Superior temporal gyrus (tissue), 1 donor: ENCODE results near the gene THEMIS.
A peak's percentile ranks its signal among the peaks of the same experiment; 100 is the strongest.
"Not testable (repeated sequence)": the region's sequence is repeated elsewhere in the genome, so short reads cannot be mapped to it uniquely, and the experiment has no call there.

ENCODE experiments used
- DNase-seq: peaks from one replicate; pipeline ENCODE4 v3.0.0-alpha.2; 2016; ENCODE audit errors: extremely low spot score

Gene THEMIS

DNA sequence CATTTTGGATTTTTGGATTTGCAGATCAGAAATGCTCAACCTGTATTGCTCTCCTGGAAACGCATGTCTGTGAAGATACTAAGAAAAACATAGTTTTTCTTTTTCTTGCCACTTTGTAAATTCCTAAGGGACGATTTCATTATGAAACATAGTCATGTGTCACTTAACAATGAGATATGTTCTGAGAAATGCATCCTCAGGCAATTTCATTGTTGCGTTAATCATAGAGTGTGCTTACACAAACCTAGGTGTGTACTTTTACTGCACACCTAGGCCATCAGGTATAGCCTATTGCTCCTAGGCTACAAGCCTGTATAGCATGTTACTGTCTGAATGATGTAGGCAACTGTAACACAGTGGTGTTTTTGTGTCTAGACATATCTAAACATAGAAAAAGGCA lies 13.4 kb upstream of the THEMIS start:
- no peak for DNase-seq

GRCh38 chr6:127912914-127913313 lies 12.1 kb upstream of the THEMIS start:
- no peak for DNase-seq

GRCh38 chr6:127907960-127908640 lies 7.2 kb upstream of the THEMIS start:
- DNase-seq, result no peak

DNA sequence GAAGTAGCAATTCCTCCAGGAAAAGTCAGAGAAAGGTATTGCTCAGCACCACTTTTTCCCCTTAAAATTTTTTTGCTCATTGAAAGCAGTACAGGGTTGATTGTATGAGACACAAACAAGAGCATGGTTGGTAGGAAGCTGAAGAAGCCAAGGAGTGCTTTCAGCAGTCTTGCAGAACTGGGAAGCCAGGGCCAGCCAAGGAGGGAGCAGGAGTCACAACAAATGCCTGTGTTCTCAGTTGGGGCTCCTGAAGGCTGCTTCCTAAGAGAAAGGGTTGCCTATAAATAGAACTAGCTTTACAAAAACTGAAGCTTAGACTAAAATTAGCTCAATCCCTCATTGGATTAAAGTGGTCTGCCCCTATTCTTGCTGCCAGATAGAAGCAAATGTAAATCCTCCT lies 3.3 kb upstream of the THEMIS start:
- no peak for DNase-seq

GRCh38 chr6:127902933-127903332 lies 2.1 kb upstream of the THEMIS start:
- DNase-seq, result no peak

DNA sequence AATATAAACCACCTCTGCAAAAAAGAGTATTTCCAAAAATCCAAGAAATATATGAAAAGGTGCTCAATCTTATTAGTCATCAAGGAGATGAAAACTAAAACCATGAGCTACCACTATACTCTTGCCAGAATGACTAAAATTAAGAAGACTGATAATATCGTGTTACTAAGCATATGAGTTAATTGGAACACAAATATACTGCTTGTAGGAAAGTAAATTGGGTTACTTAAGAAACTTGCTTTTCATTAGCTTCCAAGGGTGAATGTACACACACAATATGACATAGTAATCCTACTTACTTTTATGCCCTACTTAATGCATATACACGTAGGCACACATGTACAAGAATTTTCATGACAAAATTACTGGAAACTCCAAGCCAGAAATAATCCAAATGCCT lies 3.4 kb downstream of the THEMIS start:
- DNase-seq, result no peak

DNA sequence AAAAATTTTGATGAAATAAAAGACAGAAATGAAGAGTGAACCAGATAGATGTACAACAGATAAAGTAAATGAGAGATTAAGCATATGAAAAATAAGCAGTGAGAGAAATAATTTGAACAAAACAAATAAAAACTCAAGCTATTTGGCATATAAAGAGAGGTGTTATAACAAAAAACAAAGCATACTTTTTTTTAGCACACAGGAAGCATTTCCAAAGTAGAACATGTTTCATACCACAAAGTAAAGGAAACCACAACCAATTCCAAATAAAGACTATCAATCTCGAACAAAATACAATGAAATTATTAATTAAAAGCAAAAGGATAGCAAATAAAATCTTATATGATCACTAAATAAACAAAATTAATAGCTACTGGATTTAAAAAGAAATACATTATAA lies 6.8 kb downstream of the THEMIS start:
- no peak for DNase-seq

- no peak for DNase-seq
These were observed 7.3 kb downstream of the THEMIS start for GRCh38 chr6:127893541-127893940.

DNA sequence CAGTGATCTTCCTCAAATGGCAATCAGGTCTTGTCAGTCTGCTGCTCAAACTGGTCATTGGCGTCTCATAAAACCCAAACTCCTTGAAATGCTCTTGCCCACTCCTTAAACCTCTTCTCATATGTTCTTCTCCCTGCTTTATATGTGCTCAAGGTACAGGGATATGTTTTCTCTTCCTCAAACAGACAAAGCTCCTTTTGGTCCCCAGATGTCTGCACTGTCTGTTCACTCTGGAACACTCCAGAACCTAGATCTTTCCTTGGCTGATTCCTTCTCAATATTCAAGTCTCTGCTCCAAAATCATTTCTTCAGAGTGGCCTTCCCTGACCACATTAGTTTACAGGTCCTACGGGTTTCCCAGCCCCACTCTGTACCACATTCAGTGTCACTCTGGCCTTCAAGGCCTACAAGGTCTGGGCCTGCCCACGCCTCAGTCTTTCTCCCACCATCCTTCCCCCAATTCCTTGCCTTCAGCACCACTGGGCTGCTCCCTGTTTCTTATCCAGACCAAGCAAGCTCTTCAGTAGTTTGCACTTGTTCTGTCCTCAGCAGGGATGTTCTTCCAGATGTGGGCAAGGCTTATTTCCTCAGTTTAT lies 9.0 kb downstream of the THEMIS start:
- DNase-seq, result no peak

GRCh38 chr6:127886603-127887002 lies 14.3 kb downstream of the THEMIS start:
- no peak for DNase-seq

GRCh38 chr6:127884134-127884533 lies 16.7 kb downstream of the THEMIS start:
- DNase-seq, result no peak

GRCh38 chr6:127881949-127882348 lies 18.9 kb downstream of the THEMIS start:
- not testable (repeated sequence) for DNase-seq

DNA sequence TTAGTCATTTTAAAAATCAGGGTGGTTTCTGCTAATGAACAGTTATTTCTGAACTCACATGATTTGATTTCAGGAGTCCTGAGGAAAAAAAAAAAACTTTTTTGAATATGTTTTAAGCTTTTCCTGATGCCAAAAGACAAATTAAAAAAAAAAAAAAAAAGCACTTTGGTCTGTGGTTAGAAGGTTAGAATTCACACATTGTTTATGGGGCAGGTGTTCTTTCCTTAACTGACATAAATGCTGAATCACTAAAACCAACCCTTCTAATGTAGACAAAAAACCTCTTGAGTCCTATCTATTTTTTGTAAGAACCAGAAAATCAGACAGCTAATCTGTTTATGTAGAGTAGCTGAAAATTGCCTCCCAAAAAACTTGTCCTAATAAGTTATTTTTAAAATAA lies 20.4 kb downstream of the THEMIS start:
- DNase-seq, result no peak

DNA sequence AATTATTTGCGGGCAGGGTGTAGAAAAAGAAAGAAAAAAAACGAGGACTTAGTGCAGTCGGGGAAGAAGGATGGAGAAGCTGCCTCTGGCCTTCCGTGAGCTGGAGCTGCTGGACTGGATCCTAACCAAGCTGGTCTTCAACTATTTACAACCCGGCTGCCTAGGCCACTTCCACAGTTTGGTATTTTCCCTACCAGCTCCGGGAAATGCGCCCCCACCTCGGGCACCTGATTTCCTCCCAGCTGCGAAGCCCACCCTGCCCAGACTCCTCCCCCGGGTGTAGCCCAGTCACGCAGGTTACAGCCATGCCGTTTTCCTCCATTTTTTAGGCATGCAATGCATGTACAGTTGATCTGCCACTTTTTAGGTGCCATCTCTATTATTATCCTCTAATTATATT lies 21.2 kb downstream of the THEMIS start:
- DNase-seq, result no peak

DNA sequence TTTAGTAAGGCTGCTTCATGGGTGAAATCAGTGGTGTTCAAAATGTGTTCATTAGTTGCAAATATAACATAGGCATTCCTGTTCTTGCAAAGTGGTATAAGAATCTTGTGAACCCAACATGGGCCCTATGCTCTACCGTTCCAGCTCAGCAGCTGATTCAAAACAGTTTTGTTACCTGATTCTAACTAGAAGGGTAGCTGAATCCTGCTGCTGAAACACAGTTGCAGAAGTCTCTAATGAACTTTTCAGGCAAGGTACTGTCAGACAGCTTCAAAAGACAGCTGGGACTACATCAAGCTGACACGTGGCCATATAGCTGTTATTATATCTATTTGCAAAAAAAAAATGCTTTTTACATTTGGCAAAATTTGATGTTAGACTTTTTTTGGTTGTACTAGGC lies 22.7 kb downstream of the THEMIS start:
- no peak for DNase-seq

- no peak for DNase-seq
These were observed 23.6 kb downstream of the THEMIS start for GRCh38 chr6:127877231-127877630.

DNA sequence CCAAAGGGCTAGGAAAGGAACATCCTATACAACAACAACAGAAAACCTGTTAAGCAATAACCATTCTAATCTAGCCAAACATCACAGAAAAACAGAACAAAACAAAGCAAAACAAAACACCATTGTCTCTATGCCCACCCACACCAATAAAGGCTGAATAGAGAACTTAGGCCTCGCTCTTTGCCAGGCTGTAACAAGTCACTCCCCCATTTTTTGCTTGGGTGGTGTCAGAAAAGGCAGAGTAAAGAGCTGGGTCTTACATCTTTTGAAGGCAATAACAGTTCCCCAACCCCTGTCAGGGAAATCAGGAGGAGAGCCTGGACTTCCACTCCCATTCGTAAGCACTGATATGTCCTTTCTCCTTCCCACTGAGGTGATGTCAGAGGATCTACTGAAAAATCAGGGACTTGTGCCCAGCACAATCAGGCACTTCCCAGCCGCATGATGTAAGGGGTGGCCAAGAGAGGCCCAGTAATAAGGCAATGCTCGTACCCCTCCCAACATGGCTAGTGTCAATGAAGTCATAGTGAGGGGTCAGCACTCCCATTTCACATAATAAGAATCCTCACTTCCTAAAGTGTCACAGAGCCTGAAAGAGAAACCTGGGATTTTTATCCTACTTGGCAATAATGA lies 31.0 kb downstream of the THEMIS start:
- DNase-seq, result peak; percentile 92

GRCh38 chr6:127869183-127869582 lies 31.7 kb downstream of the THEMIS start:
- DNase-seq, result no peak

DNA sequence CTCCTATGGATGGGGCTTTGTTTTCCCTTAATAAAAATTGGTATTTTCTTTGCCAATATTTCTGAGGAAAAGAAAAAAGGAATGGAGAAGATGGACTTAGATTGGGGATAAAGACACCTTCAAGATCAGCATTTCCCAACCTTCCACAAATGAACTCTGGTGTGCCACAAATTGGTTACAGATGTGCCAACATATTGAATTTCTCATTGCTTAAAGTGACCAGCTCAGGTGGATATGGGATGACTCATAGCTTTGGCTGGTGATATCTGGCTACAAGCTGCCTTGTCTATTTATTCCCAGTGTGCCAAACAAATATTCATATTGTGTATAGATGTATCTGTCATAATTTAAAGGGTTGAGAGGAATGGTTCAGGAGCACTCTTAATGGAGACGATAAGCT lies 32.5 kb downstream of the THEMIS start:
- DNase-seq, result peak; percentile 30

DNA sequence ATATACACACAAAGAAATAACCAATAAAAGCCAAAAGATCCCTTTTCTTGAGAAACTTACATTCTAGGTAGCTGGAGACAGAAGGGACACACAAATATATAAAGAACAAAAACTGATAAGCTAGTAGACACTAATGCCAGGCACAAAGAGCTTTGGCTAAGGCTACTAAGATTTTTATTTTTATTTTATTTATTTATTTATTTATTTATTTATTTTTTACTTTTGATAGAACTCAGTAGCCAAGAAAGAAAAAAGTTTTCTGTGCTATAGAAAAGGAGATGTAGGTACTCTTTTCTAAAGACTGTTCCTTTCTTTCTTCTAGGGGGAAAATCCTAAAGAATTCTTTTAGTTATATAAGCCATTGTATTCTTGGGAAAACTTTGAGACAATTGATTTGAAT lies 34.1 kb downstream of the THEMIS start:
- no peak for DNase-seq

GRCh38 chr6:127865108-127865507 lies 35.8 kb downstream of the THEMIS start:
- peak; percentile 15 for DNase-seq

DNA sequence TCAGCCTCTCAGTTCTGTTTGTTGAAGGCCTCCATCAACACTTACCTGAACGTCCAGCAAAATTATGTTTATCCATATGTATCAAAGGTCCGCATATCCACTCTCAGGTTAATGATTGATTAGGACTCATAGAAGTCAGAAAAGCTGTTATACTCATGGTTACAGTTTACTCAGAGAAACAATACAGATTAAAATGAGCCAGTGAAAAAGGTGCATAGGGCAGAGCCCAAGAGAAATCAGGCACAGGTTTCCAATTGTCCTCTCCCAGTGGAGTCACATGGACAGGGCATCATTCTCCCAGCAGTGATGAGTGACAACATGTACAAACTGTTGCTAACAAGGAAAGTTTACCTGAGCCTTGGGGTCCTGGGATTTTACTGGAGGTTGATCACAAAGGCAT lies 36.2 kb downstream of the THEMIS start:
- no peak for DNase-seq

DNA sequence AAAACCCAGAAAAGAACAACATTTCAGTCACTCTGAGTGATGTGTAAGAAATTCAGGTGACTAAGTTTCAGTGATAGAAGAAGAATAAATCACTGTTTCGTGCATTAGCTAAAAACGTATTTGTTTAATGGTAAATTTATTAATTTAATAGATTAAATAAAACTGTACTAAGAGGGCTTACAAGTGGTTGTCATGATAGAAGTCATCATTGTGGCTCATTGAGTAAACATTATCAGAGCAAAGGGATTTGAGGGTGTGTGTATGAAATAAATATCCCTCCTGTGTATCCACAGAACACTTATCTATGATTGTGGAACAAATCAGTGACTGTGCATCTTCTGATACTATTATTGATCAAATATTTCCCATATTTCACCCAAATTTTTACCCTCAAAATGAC lies 40.1 kb downstream of the THEMIS start:
- no peak for DNase-seq
